Heart left ventricle (tissue), 13 donors: ENCODE results near the gene VTI1A.

Experiments
- POLR2A ChIP-seq, 2 donors: fragments of 450-650 bp; IDR thresholded peaks; one replicate each; pipeline ENCODE4 v1.6.1; 2017; ENCODE audit warnings: antibody characterized with exemption in 2 of 2, mild to moderate bottlenecking in 2 of 2, moderate library complexity in 2 of 2
- TF ChIP-seq, protein P1 (sequence below), 12 donors: fragments of 200-600 bp; sonication (generic) in 4 of 12; IDR thresholded peaks; one replicate each; pipeline versions ENCODE4 v1.5.0 to v1.8.0; 2018 to 2022; ENCODE audit warnings: antibody characterized with exemption in 12 of 12, mild to moderate bottlenecking in 5 of 12
- donor health status: ischemic (EF 13 %, LVEDD 7.1; RV severe dilation, severe dysfunction).
- donor health status: DM: no; HTN: yes; CAD: no.
- donor health status: DM: no; HTN: no; CAD: no.
- donor health status: ischemic (EF 25% LVEDD 6.9; RV normal size, moderate dysfunction).
- donor health status: ischemic (EF 25% LVEDD 5.7; RV mildly dilated, moderate dysfunction).
- donor health status: ischemic (EF 35%, LVEDD 5.7; RV mildly dilated, moderate dysfunction).
- donor health status: nonischemic (EF 11% LVEDD 7.7; RV severe dilation, severe dysfunction).
- donor health status: DM: yes; HTN: yes; CAD: no.
- donor health status: PGD.
- donor health status: ischemic (EF 29% LVEDD 5.4; RV normal size, mild dysfunction).
- donor health status: nonischemic (EF 23%, LVEDD 6.1; RV moderate dilation, normal function).

DNA sequence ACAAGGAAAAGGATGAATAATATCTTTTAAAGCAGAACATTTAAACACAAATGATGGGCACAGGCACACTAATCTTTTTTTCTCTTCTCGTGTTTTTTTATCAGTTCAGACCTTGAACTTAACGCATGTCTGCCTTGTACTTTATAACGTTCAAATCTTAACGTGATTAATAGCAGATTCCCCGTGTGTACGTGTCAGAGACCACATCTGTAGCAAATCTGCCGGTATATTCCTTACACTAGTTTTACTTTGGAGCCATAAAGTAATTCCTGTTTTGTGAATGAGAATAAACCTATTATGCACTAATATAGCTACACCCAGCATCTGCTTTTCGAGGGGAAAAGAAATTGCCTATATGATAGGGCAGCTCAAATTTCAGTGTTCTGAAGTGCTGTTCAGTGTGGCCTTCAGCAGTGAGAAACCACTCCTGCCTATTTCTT lies 337.0 kb downstream of the VTI1A start:
- TF ChIP-seq, protein P1, sequence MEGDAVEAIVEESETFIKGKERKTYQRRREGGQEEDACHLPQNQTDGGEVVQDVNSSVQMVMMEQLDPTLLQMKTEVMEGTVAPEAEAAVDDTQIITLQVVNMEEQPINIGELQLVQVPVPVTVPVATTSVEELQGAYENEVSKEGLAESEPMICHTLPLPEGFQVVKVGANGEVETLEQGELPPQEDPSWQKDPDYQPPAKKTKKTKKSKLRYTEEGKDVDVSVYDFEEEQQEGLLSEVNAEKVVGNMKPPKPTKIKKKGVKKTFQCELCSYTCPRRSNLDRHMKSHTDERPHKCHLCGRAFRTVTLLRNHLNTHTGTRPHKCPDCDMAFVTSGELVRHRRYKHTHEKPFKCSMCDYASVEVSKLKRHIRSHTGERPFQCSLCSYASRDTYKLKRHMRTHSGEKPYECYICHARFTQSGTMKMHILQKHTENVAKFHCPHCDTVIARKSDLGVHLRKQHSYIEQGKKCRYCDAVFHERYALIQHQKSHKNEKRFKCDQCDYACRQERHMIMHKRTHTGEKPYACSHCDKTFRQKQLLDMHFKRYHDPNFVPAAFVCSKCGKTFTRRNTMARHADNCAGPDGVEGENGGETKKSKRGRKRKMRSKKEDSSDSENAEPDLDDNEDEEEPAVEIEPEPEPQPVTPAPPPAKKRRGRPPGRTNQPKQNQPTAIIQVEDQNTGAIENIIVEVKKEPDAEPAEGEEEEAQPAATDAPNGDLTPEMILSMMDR (IDR thresholded peaks at IDR 0.05): no peak
- no peak for TF ChIP-seq POLR2A (IDR thresholded peaks at IDR 0.05)
